H1 (cell line): ENCODE results near the gene GSTA2. TPM values are rescaled to one million over a fixed set of nuclear protein-coding genes. Genes with fewer than 3 reads are reported as not detected.

Experiments used
- CTCF ChIA-PET: fragments of 300-600 bp; sonication (Branson Sonifier 250); formaldehyde crosslinking; loops from one replicate; lab custom pipeline; 2021; ENCODE audit not compliant: partially characterized antibody; lab: Charles Lee
- POLR2A ChIA-PET: fragments of 300-600 bp; sonication (Branson Sonifier 250); formaldehyde crosslinking; loops from one replicate; lab custom pipeline; 2021; ENCODE audit warnings: inconsistent platforms; ENCODE audit not compliant: partially characterized antibody; lab: Charles Lee
- DNase-seq, 2 experiments: peaks; one replicate each; pipeline versions ENCODE4 v3.0.0 to v3.0.0-alpha.2; 2010 to 2022; ENCODE audit warnings: low spot score in 2 of 2, low read depth in 1 of 2, mixed read lengths in 1 of 2
- FAIRE-seq: peaks from 2 replicates; lab custom pipeline; 2011; peaks lifted over from hg19 to GRCh38; lab: Jason Lieb, UNC
- H2AFZ ChIP-seq: 2 replicates; pipeline ENCODE4 v1.8.1; 2012; ENCODE audit warnings: low read length, inconsistent platforms
- H2AK5ac ChIP-seq: 2 replicates; pipeline ENCODE4 v1.6.1; 2013; ENCODE audit warnings: low read depth, low read length
- H2BK120ac ChIP-seq: replicated peaks from 2 replicates; pipeline ENCODE3; 2013; ENCODE audit warnings: low read depth, low read length, inconsistent platforms
- H2BK12ac ChIP-seq: 2 replicates; pipeline ENCODE4 v1.6.1; 2013; ENCODE audit warnings: low read depth, low read length
- H2BK15ac ChIP-seq: 2 replicates; pipeline ENCODE4 v1.6.1; 2013; ENCODE audit warnings: low read length
- H2BK20ac ChIP-seq: 2 replicates; pipeline ENCODE4 v1.6.1; 2013; ENCODE audit warnings: low read length
- H2BK5ac ChIP-seq: 2 replicates; pipeline ENCODE4 v1.6.1; 2013; ENCODE audit warnings: low read depth, low read length
- H3K14ac ChIP-seq: 2 replicates; pipeline ENCODE4 v1.6.1; 2013; ENCODE audit warnings: inconsistent platforms; ENCODE audit not compliant: insufficient read length
- H3K18ac ChIP-seq: 2 replicates; pipeline ENCODE4 v1.6.1; 2013; ENCODE audit warnings: low read length; ENCODE audit errors: extremely low read depth
- H3K23ac ChIP-seq: 2 replicates; pipeline ENCODE4 v1.6.1; 2013; ENCODE audit warnings: inconsistent platforms; ENCODE audit not compliant: insufficient read length
- H3K23me2 ChIP-seq: 2 replicates; pipeline ENCODE4 v1.6.1; 2013; ENCODE audit warnings: low read depth, low read length
- H3K27ac ChIP-seq: 2 replicates; pipeline ENCODE4 v1.6.1; 2011; ENCODE audit warnings: low read depth, low read length, inconsistent platforms
- H3K27me3 ChIP-seq, 4 experiments: replicated peaks in 1 of 4; 1 replicate in 1 of 4; 2 replicates in 3 of 4; pipeline versions ENCODE4 v1.6.1 to v1.8.1; 2011 to 2013; ENCODE audit warnings: low read length in 3 of 4, mild to moderate bottlenecking in 3 of 4, inconsistent platforms in 2 of 4, mixed read lengths in 2 of 4, moderate library complexity in 1 of 4; ENCODE audit not compliant: control insufficient read depth in 3 of 4, insufficient read depth in 3 of 4; ENCODE audit errors: extremely low read depth in 1 of 4
- H3K36me3 ChIP-seq, 4 experiments: 2 replicates each; pipeline versions ENCODE4 v1.6.1 to v1.8.1; 2011 to 2013; ENCODE audit warnings: mild to moderate bottlenecking in 4 of 4, low read length in 3 of 4, moderate library complexity in 2 of 4, control low read depth in 1 of 4, inconsistent platforms in 1 of 4; ENCODE audit not compliant: insufficient read depth in 4 of 4, control insufficient read depth in 2 of 4
- H3K4ac ChIP-seq: replicated peaks from 2 replicates; pipeline ENCODE3; 2013; ENCODE audit warnings: low read length, low read depth, mixed read lengths, inconsistent platforms; ENCODE audit not compliant: insufficient read length
- H3K4me1 ChIP-seq, 4 experiments: replicated peaks in 1 of 4; 1 replicate in 1 of 4; 2 replicates in 3 of 4; pipeline versions ENCODE4 v1.6.1 to v1.8.1; 2011 to 2013; ENCODE audit warnings: low read length in 3 of 4, inconsistent platforms in 2 of 4, mixed read lengths in 1 of 4; ENCODE audit not compliant: insufficient read depth in 4 of 4, control insufficient read depth in 3 of 4
- H3K4me2 ChIP-seq, 2 experiments: 2 replicates each; pipeline versions ENCODE4 v1.6.1 to v1.8.1; 2011 to 2013; ENCODE audit warnings: low read depth in 2 of 2, low read length in 2 of 2, control low read depth in 1 of 2, inconsistent platforms in 1 of 2, mild to moderate bottlenecking in 1 of 2; ENCODE audit not compliant: insufficient read depth in 1 of 2
- H3K4me3 ChIP-seq, 4 experiments: fragments of 200-600, 300-600 bp in 1 of 4; sonication (generic), shearing (Covaris generic), sonication (Bioruptor Twin) in 1 of 4; 2 replicates each; pipeline versions ENCODE4 v1.5.1 to v1.8.1; 2011 to 2016; ENCODE audit warnings: low read length in 4 of 4, low read depth in 3 of 4, control low read depth in 2 of 4, inconsistent platforms in 2 of 4, mild to moderate bottlenecking in 2 of 4, mixed read lengths in 1 of 4, moderate library complexity in 1 of 4; ENCODE audit not compliant: insufficient read depth in 2 of 4; ENCODE audit errors: extremely low read depth in 1 of 4
- H3K56ac ChIP-seq: replicated peaks from 2 replicates; pipeline ENCODE3; 2013; ENCODE audit warnings: low read depth, mild to moderate bottlenecking, mixed read lengths, low read length, inconsistent platforms; ENCODE audit not compliant: insufficient read length
- H3K79me1 ChIP-seq: 2 replicates; pipeline ENCODE4 v1.6.1; 2013; ENCODE audit warnings: low read depth, low read length, control low read depth
- H3K79me2 ChIP-seq, 2 experiments: 2 replicates each; pipeline versions ENCODE4 v1.6.1 to v1.8.1; 2012 to 2013; ENCODE audit warnings: low read length in 2 of 2, mild to moderate bottlenecking in 2 of 2, inconsistent platforms in 1 of 2; ENCODE audit not compliant: insufficient read depth in 2 of 2, control insufficient read depth in 1 of 2
- H3K9ac ChIP-seq, 4 experiments: replicated peaks in 1 of 4; 1 replicate in 1 of 4; 2 replicates in 3 of 4; pipeline versions ENCODE4 v1.6.1 to v1.8.1; 2011 to 2013; ENCODE audit warnings: low read depth in 3 of 4, low read length in 3 of 4, control low read depth in 2 of 4, mild to moderate bottlenecking in 2 of 4, moderate library complexity in 2 of 4, inconsistent platforms in 1 of 4; ENCODE audit errors: extremely low read depth in 1 of 4
- H3K9me3 ChIP-seq, 2 experiments: 2 replicates each; pipeline versions ENCODE4 v1.6.1 to v1.8.1; 2012 to 2013; ENCODE audit warnings: mild to moderate bottlenecking in 2 of 2, moderate library complexity in 2 of 2, control low read depth in 1 of 2, inconsistent platforms in 1 of 2, low read depth in 1 of 2, low read length in 1 of 2, mixed read lengths in 1 of 2; ENCODE audit not compliant: insufficient read depth in 2 of 2
- H4K20me1 ChIP-seq, 2 experiments: replicated peaks in 1 of 2; 2 replicates each; pipeline versions ENCODE3 to v1.8.1; 2011 to 2013; ENCODE audit warnings: inconsistent platforms in 2 of 2, low read length in 2 of 2, mild to moderate bottlenecking in 1 of 2; ENCODE audit not compliant: insufficient read depth in 2 of 2, control insufficient read depth in 1 of 2
- H4K5ac ChIP-seq: 2 replicates; pipeline ENCODE4 v1.6.1; 2013; ENCODE audit warnings: low read length, low read depth, mixed read lengths, inconsistent platforms; ENCODE audit not compliant: insufficient read length
- H4K8ac ChIP-seq: 2 replicates; pipeline ENCODE4 v1.8.0; 2013; ENCODE audit warnings: mild to moderate bottlenecking, moderate library complexity, low read length, inconsistent platforms; ENCODE audit not compliant: insufficient read depth; ENCODE audit errors: extremely low read depth
- H4K91ac ChIP-seq: replicated peaks from 2 replicates; pipeline ENCODE3; 2013; ENCODE audit warnings: low read length, mixed read lengths, inconsistent platforms; ENCODE audit not compliant: insufficient read length
- KDM4A ChIP-seq: IDR thresholded peaks from one replicate; pipeline ENCODE4 v1.7.1; 2012; ENCODE audit warnings: low read depth, mild to moderate bottlenecking, moderate library complexity, low read length, inconsistent platforms; ENCODE audit not compliant: severe bottlenecking
- WGBS, 2 experiments: shearing (Covaris generic) in 1 of 2; methylation state at CpG; one replicate each; pipeline versions ENCODE4 v1.1.6 to v1.1.7; 2013 to 2015; ENCODE audit warnings: low lambda C conversion rate in 2 of 2, mixed read lengths in 2 of 2, inconsistent platforms in 1 of 2, low coverage in 1 of 2, missing lambda C conversion rate in 1 of 2; ENCODE audit not compliant: insufficient replicate concordance in 2 of 2, insufficient coverage in 1 of 2, insufficient read length in 1 of 2; ENCODE audit errors: extremely low coverage in 1 of 2, missing lambda C conversion rate in 1 of 2; 5-methylcytosine and 5-hydroxymethylcytosine counted together
- polyA plus RNA-seq, 7 experiments: library from polyadenylated mRNA; depleted of rRNA in 3 of 7; stranded (reverse) in 5 of 7; unstranded in 2 of 7; fragments of >200 nt in 5 of 7; fragments of 200-250 nt in 2 of 7; gene quantifications; 1 replicate in 5 of 7; 2 replicates in 1 of 7; 4 replicates in 1 of 7; pipeline versions ENCODE4 v1.2.1 to v1.2.3, GENCODE V29; 2011 to 2013; ENCODE audit warnings: missing spikeins in 2 of 7, mixed read lengths in 2 of 7
- total RNA-seq: library from RNA; stranded (reverse); fragmentation: NEBNext Ultra II Directional; extraction: Animal tissue kit (Norgen Biotek cat#: 25700); gene quantifications from 2 replicates; pipeline ENCODE4 v1.2.1, GENCODE V29; 2021
- TF ChIP-seq, protein P1 (sequence below): IDR thresholded peaks from 2 replicates; pipeline ENCODE4 v1.6.1; 2011; ENCODE audit warnings: low read length, improper control_type of control experiment

The GSTA2 gene
- total and polyA plus RNA-seq, 2 of the 8 experiments (the other 6 are each of a cell fraction or from before 2014, with no cell fraction given) = 0.05 TPM; not detected in 1

DNA sequence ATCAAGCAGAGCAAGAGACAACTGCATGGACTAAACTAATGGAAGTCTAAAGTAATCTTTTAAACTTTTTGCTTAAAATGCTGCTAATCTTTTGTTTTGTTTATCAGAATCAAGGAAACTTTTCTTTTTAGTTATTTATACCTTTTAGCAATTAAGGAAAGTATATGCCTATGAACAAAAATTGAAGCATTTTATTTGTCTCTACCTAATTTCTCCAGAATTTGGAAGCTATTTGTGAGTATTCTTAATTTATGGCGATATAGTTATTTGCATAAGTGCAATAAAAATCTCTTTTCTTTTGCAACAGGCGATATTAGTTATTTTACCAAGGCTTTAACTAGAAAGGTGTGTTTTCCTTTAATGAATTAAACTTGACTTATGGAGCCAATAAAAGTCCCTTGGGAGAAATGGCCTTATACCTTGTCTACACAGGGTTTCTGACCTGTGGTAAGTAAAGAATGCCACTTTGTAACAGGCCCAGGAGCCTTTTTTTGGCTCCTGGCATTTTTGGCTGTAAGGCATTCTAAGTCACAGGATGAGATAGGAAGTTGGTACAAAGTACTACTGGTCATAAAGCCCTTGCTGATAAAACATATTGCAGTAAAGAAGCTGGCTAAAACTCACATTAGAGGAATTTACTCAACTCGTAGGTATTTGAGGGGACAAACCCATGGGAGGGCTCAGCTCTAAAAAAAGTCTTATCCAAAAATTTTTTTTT lies 55.2 kb downstream of the GSTA2 start:
- H2AFZ ChIP-seq = no peak overlapping the region
- ChIA-PET CTCF (interaction anchor here (1.2 kb wide), 1 partner anchor 9 kb away, joined by 4 read pairs; no protein-coding TSS in a partner anchor), POLR2A (no interaction called here)
- no peak overlapping the region for H4K91ac ChIP-seq
- no peaks in the 10 kb centered on the region for H3K27me3 ChIP-seq
- no peak overlapping the region for H3K14ac ChIP-seq
- WGBS, 2 experiments = 85% methylated on average over 3 of the region's 3 CpGs; no CpG with 5 or more reads in 1 of the 2 experiments
- no peak for DNase-seq
- no peaks in the 10 kb centered on the region for H3K79me2 ChIP-seq
- no peak overlapping the region for H2BK20ac ChIP-seq
- H4K20me1 ChIP-seq = no peaks in the 10 kb centered on the region
- H3K23me2 ChIP-seq = no peaks in the 10 kb centered on the region
- no peaks in the 10 kb centered on the region for H3K36me3 ChIP-seq
- H3K9ac ChIP-seq = no peak overlapping the region
- H4K5ac ChIP-seq = no peak overlapping the region
- H3K4me2 ChIP-seq = no peak overlapping the region
- no peaks in the 10 kb centered on the region for H3K79me1 ChIP-seq
- H2BK120ac ChIP-seq = no peak overlapping the region
- H3K4me1 ChIP-seq = no peaks in the 10 kb centered on the region
- H2BK15ac ChIP-seq = no peak overlapping the region
- H2AK5ac ChIP-seq = no peak overlapping the region
- no peak for FAIRE-seq
- H3K4me3 ChIP-seq = no peak overlapping the region
- no peak overlapping the region for H2BK12ac ChIP-seq
- no peak overlapping the region for H3K56ac ChIP-seq
- H2BK5ac ChIP-seq = no peak overlapping the region
- no peak overlapping the region for H4K8ac ChIP-seq
- no peak overlapping the region for H3K18ac ChIP-seq
- H3K9me3 ChIP-seq = peaks cover 0 to 6% of the 10 kb centered on the region in 2 experiments; a peak in 2 of 4 replicates
- no peak overlapping the region for H3K27ac ChIP-seq
- no peak overlapping the region for H3K4ac ChIP-seq
- no peak overlapping the region for H3K23ac ChIP-seq
- TF ChIP-seq, protein P1, sequence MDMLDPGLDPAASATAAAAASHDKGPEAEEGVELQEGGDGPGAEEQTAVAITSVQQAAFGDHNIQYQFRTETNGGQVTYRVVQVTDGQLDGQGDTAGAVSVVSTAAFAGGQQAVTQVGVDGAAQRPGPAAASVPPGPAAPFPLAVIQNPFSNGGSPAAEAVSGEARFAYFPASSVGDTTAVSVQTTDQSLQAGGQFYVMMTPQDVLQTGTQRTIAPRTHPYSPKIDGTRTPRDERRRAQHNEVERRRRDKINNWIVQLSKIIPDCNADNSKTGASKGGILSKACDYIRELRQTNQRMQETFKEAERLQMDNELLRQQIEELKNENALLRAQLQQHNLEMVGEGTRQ = no peak
- TF ChIP-seq KDM4A = no peak
